Middle frontal gyrus (tissue), 1 donor: ENCODE data around the gene TMEM18.
A peak's percentile ranks its signal among the peaks of the same experiment; 100 is the strongest.
"Not testable (repeated sequence)": the region's sequence is repeated elsewhere in the genome, so short reads cannot be mapped to it uniquely, and the experiment has no call there.

Source experiments
- DNase-seq: peaks from one replicate; pipeline ENCODE4 v3.0.0-alpha.2; 2015; ENCODE audit warnings: low spot score; ENCODE audit errors: extremely low spot score

The TMEM18 gene

GRCh38 chr2:693606-694005 is 16.4 kb upstream of the TMEM18 start:
- no peak for DNase-seq

- DNase-seq: no peak
Observed at GRCh38 chr2:692767-693166, 15.6 kb upstream of the TMEM18 start.

GRCh38 chr2:691821-692761 is 14.9 kb upstream of the TMEM18 start:
- DNase-seq: no peak

- no peak for DNase-seq
Observed at GRCh38 chr2:690799-691198, 13.6 kb upstream of the TMEM18 start.

GRCh38 chr2:689877-690510 is 12.8 kb upstream of the TMEM18 start:
- DNase-seq: no peak

- no peak for DNase-seq
Observed at GRCh38 chr2:689237-689636, 12.0 kb upstream of the TMEM18 start.

- DNase-seq: no peak
Observed at GRCh38 chr2:688504-689076, 11.4 kb upstream of the TMEM18 start.

- DNase-seq: no peak
Observed at GRCh38 chr2:685421-685820, 8.2 kb upstream of the TMEM18 start.

GRCh38 chr2:684913-685312 is 7.7 kb upstream of the TMEM18 start:
- not testable (repeated sequence) for DNase-seq

- no peak for DNase-seq
Observed at GRCh38 chr2:682226-682625, 5.0 kb upstream of the TMEM18 start.

- no peak for DNase-seq
Observed at GRCh38 chr2:681312-681711, 4.1 kb upstream of the TMEM18 start.

GRCh38 chr2:680496-680895 is 3.3 kb upstream of the TMEM18 start:
- DNase-seq: no peak

- no peak for DNase-seq
Observed at GRCh38 chr2:678964-679363, 1.8 kb upstream of the TMEM18 start.

GRCh38 chr2:677959-678550 is 849 bp upstream of the TMEM18 start:
- no peak for DNase-seq

GRCh38 chr2:676647-677055 is 555 bp downstream of the TMEM18 start:
- peak; percentile 93 for DNase-seq

- no peak for DNase-seq
Observed at GRCh38 chr2:675982-676646, 1.1 kb downstream of the TMEM18 start.

GRCh38 chr2:675460-675859 is 1.7 kb downstream of the TMEM18 start:
- no peak for DNase-seq

- no peak for DNase-seq
Observed at GRCh38 chr2:675051-675450, 2.2 kb downstream of the TMEM18 start.

GRCh38 chr2:674321-674985 is 2.8 kb downstream of the TMEM18 start:
- DNase-seq: no peak

GRCh38 chr2:673615-674320 is 3.4 kb downstream of the TMEM18 start:
- DNase-seq: no peak
